ENCODE data around the gene RNASE8.
"Not testable (repeated sequence)": the region's sequence is repeated elsewhere in the genome, so short reads cannot be mapped to it uniquely, and the experiment has no call there.

The RNASE8 gene

DNA sequence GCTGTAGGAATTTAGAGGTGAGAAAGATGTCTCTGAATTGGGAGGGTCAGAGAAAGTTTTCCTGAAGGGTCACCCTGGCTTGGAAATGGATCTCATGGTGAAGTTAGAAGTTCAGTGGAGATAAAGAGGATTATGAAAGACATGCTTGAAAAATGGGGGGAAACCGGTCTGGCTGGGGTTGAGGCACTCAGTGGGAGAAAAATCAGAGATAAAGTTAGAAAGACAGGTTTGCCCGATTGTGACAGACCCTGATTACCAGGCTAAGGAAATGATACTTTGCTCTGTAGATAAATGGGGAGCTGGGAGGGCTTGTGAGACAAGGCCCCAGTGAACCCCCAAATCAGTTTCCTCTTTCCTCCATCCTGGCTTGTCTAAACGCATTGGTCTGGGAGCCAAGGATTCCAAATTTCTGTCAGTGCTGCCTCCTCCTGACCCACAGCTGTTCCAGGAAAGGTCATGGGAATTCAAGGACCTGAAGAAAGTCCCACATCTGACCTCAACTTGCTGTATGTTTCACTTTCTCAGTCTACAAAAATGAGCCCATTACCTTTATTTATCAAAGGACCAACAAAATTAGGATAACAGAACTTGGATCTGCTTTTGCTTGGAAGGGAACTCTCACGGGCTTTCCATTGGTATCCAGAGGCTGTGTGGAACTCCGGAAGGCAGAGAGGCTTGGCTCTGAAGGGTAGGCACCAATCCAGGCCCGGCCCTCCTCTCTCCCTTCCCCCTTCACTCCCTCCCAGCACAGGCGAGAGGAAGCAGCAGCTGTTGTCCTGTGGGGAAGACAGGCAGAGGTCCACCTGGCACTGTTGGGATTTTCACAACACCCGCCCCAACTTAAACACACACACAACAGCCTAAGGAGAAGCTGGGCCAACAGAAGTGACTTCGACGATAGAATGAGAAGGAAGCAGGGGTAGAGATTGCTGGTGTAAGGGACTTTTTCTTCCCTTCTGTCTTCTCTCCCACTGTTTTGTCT, 18.9 kb upstream of the RNASE8 start:
- TF ChIP-seq, protein P1, sequence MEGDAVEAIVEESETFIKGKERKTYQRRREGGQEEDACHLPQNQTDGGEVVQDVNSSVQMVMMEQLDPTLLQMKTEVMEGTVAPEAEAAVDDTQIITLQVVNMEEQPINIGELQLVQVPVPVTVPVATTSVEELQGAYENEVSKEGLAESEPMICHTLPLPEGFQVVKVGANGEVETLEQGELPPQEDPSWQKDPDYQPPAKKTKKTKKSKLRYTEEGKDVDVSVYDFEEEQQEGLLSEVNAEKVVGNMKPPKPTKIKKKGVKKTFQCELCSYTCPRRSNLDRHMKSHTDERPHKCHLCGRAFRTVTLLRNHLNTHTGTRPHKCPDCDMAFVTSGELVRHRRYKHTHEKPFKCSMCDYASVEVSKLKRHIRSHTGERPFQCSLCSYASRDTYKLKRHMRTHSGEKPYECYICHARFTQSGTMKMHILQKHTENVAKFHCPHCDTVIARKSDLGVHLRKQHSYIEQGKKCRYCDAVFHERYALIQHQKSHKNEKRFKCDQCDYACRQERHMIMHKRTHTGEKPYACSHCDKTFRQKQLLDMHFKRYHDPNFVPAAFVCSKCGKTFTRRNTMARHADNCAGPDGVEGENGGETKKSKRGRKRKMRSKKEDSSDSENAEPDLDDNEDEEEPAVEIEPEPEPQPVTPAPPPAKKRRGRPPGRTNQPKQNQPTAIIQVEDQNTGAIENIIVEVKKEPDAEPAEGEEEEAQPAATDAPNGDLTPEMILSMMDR (IDR thresholded peaks at IDR 0.05; ENCODE audit: low read length, missing control alignments): no peak
- peak overlapping the region; percentile 4 for H3K4me3 ChIP-seq (replicated peaks; ENCODE audit: low read depth, low read length)
- peak; percentile 89 for DNase-seq (ENCODE audit: low read depth)

DNA sequence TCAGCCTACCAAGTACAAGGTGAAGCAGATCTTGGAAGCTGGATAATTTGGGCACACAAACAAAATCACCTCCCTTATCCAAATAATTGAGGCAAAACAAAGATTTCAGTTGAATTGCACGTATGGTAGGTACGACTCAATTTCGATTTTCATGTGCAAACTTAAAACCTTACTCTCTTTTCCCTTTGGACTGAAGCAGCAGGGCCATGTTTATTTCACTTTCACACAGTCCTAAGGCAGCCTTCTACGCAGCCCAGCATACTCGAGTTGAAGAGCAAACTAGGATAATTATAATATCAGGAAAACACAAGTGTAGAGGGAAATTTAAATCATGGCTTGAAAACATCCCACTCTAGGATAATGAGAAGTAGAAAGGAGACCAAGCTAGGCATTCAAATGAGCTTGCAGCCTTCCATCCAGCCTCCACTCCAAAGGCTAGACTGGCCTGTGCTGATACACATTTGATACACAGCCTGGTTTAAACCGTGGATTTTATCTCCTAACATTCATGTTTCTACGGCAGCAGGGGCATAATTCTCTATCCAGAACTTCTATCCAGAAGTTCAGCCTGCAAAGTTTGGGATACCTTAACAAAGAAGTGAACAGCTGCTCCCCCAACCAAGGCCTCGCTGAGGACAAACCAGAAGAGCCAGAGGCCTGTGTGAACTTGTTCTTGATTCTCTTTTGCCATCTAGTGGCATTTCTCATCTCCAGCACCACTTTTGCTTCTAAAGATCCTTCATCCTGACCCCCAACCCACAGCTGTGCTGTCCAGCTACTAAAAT, 17.8 kb upstream of the RNASE8 start:
- DNase-seq (ENCODE audit: low read depth): peak; percentile 86
- no peak overlapping the region for H3K4me3 ChIP-seq (replicated peaks; ENCODE audit: low read depth, low read length)
- TF ChIP-seq, protein P1 (IDR thresholded peaks at IDR 0.05; ENCODE audit: low read length, missing control alignments): peak; percentile 72

DNA sequence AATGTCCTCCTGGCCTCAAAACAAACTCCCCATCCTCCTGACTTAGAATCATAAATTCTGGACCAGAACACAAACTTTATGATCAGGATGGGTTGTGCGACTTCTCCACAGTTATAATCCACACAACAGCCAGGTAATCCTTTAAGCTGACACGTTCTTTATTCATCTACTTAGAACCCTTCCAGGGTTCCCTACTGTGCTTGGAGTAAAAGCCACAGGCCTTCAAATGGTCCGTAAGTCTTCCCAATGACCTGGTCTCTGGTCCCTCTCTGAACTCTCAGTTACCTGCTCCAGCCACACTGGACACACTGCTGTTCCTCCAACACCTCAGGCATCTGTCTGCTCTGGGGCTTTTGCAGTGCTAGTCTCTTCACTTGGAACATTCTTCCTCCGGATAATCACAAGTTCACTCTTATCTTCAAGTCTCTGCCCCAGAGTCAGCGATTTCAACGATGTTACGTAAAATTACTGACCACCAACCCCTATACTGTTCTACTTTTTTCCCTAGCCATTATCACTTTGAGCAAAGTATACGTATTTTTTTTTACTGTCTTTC, 17.2 kb upstream of the RNASE8 start:
- no peak for DNase-seq (ENCODE audit: low read depth)
- H3K4me3 ChIP-seq (replicated peaks; ENCODE audit: low read depth, low read length): no peak overlapping the region
- TF ChIP-seq, protein P1 (IDR thresholded peaks at IDR 0.05; ENCODE audit: low read length, missing control alignments): no peak

DNA sequence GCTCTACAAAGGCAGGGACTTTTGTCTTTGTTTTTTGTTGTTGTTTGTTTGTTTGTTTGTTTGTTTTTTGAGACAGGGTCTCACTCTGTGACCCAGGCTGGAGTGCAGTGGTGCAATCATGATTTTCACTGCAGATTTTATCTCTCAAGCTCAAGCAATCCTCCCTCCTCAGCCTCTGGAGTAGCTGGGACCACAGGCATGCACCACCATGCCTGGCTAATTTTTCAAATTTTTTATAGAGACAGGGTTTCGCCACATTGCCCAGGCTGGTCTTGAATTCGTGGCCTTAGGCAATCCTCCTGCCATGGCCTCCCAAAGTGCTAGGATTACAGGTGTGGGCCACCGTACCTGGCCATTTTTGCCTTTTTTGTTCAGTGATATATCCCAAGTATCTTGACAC, 16.7 kb upstream of the RNASE8 start:
- H3K4me3 ChIP-seq (replicated peaks; ENCODE audit: low read depth, low read length); DNase-seq (ENCODE audit: low read depth): not testable (repeated sequence)

DNA sequence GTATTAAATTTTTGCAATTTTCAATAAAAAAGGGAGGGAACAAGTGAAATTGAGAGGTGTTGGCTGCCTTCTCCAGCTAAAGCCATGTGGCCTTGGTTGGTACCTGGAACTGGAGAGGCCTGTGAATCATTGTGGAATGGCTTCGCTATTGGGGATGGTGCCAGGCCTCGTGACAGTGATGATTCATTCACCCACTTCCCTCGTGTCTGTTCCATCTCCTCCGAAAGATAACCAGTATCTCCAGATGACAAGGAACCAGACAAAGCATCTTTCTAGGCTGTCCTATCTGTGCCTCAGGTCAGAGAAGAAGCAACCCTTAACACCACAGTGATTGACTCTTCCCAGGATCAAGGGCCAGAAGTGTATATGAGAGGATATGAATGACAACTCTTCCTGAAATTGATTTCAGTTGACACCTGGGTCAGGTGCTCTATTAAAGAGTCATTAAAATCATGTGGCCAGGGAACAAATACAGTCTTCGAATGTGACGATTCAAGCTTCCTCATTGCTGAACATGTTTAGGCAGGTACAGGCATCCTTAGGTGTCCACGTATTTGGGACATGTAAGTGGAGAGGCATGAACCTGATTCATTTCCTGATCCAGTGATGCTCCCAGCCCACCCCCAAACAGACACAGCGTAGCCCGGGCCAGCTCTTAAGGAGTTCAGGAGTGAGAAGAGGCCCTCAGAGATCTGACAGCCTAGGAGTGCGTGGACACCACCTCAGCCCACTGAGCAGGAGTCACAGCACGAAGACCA, 15.8 kb upstream of the RNASE8 start, which contains the start of gene RNASE7:
TSS of gene RNASE7 (plus strand) at position 687 of the 758 bp plus-strand sequence. CDS start 631 bp downstream, outside the sequence.
- peak; percentile 42 for DNase-seq (ENCODE audit: low read depth)

DNA sequence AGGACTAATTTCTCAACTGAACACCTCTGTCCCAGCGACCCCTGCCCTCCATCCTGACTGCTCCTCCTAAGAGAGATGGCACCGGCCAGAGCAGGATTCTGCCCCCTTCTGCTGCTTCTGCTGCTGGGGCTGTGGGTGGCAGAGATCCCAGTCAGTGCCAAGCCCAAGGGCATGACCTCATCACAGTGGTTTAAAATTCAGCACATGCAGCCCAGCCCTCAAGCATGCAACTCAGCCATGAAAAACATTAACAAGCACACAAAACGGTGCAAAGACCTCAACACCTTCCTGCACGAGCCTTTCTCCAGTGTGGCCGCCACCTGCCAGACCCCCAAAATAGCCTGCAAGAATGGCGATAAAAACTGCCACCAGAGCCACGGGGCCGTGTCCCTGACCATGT, 14.7 kb upstream of the RNASE8 start:
- no peak for DNase-seq (ENCODE audit: low read depth)
- no peak overlapping the region for H3K4me3 ChIP-seq (replicated peaks; ENCODE audit: low read depth, low read length)
- TF ChIP-seq, protein P1 (IDR thresholded peaks at IDR 0.05; ENCODE audit: low read length, missing control alignments): no peak

More for the DNA sequence above, 15.8 kb upstream of the RNASE8 start, which contains the start of gene RNASE7:
- TF ChIP-seq, protein P1 (IDR thresholded peaks at IDR 0.05; ENCODE audit: low read length, missing control alignments): no peak
- no peak within 1 kb of the TSS for H3K4me3 ChIP-seq (replicated peaks; ENCODE audit: low read depth, low read length)
